CD4-positive, alpha-beta T cell treated with Interleukin-10 for 1 hour (primary cell): ENCODE measurements around the gene C1GALT1.
"Not testable (repeated sequence)": the region's sequence is repeated elsewhere in the genome, so short reads cannot be mapped to it uniquely, and the experiment has no call there.

Experiments used
- DNase-seq: peaks from one replicate; pipeline ENCODE4 v3.0.0-alpha.2; 2020

Gene C1GALT1

GRCh38 chr7:7239346-7239745, 57.0 kb downstream of the C1GALT1 start:
- no peak for DNase-seq

- no peak for DNase-seq
Observed at GRCh38 chr7:7242899-7243298, 60.6 kb downstream of the C1GALT1 start.

- DNase-seq, result not testable (repeated sequence)
Observed at GRCh38 chr7:7245233-7245632, 62.9 kb downstream of the C1GALT1 start.

- no peak for DNase-seq
Observed at GRCh38 chr7:7246223-7246622, 63.9 kb downstream of the C1GALT1 start.

GRCh38 chr7:7247658-7248057, 65.3 kb downstream of the C1GALT1 start:
- no peak for DNase-seq

GRCh38 chr7:7249814-7250213, 67.5 kb downstream of the C1GALT1 start:
- DNase-seq, result no peak

GRCh38 chr7:7251742-7252141, 69.4 kb downstream of the C1GALT1 start:
- no peak for DNase-seq

- DNase-seq, result no peak
Observed at GRCh38 chr7:7254319-7254718, 72.0 kb downstream of the C1GALT1 start.

- DNase-seq, result no peak
Observed at GRCh38 chr7:7254908-7255307, 72.6 kb downstream of the C1GALT1 start.

GRCh38 chr7:7256731-7257274, 74.5 kb downstream of the C1GALT1 start:
- DNase-seq, result no peak

- DNase-seq, result peak; percentile 38
Observed at GRCh38 chr7:7257899-7258692, 75.8 kb downstream of the C1GALT1 start.

GRCh38 chr7:7261863-7262262, 79.5 kb downstream of the C1GALT1 start:
- DNase-seq, result no peak

GRCh38 chr7:7263297-7264230, 81.2 kb downstream of the C1GALT1 start:
- no peak for DNase-seq

GRCh38 chr7:7264306-7265040, 82.1 kb downstream of the C1GALT1 start:
- no peak for DNase-seq

GRCh38 chr7:7265081-7266075, 83.0 kb downstream of the C1GALT1 start:
- no peak for DNase-seq

GRCh38 chr7:7266257-7266881, 84.0 kb downstream of the C1GALT1 start:
- DNase-seq, result no peak

- no peak for DNase-seq
Observed at GRCh38 chr7:7271094-7271874, 88.9 kb downstream of the C1GALT1 start.

GRCh38 chr7:7272294-7272693, 90.0 kb downstream of the C1GALT1 start:
- no peak for DNase-seq

- no peak for DNase-seq
Observed at GRCh38 chr7:7274782-7275181, 92.4 kb downstream of the C1GALT1 start.

GRCh38 chr7:7276161-7276560, 93.8 kb downstream of the C1GALT1 start:
- no peak for DNase-seq
